ENCODE results near the gene UBAC2.

Gene UBAC2

GRCh38 chr13:99418103-99418842, 217.6 kb downstream of the UBAC2 start:
- no peak overlapping the region for H3K4me2 ChIP-seq (ENCODE audit: insufficient read depth, low read length)
- TF ChIP-seq EZH2 (IDR thresholded peaks at IDR 0.05; ENCODE audit: borderline replicate concordance, low read depth, low read length, severe bottlenecking) (no peak), CTCF (IDR thresholded peaks at IDR 0.05; ENCODE audit: borderline replicate concordance, extremely low read depth, low read length, poor library complexity, severe bottlenecking) (no peak)
- no peak for DNase-seq

GRCh38 chr13:99418843-99419140, 218.1 kb downstream of the UBAC2 start:
- no peak for ATAC-seq (ENCODE audit: insufficient read depth, low read depth)
- DNase-seq = no peak
- H3K36me3 ChIP-seq (ENCODE audit: insufficient read depth, low read length) = no peaks in the 10 kb centered on the region
- no peak overlapping the region for H3K4me2 ChIP-seq (ENCODE audit: insufficient read depth, low read length)
- H3K27ac ChIP-seq (ENCODE audit: low read length) = no peak overlapping the region
- H2AFZ ChIP-seq (ENCODE audit: low read depth, low read length) = no peak overlapping the region
- no peak overlapping the region for H3K9ac ChIP-seq (ENCODE audit: low read depth, low read length)
- no peak overlapping the region for H3K4me3 ChIP-seq (ENCODE audit: low read depth in 1 of 2, low read length in 2 of 2)
- peaks cover 69% of the 10 kb centered on the region for H3K4me1 ChIP-seq (ENCODE audit: insufficient read depth, low read length)
- peaks cover 3% of the 10 kb centered on the region; the same call in 1 of the 2 replicates for H4K20me1 ChIP-seq (ENCODE audit: insufficient read depth, low read length)
- TF ChIP-seq EZH2 (IDR thresholded peaks at IDR 0.05; ENCODE audit: borderline replicate concordance, low read depth, low read length, severe bottlenecking) (no peak), CTCF (IDR thresholded peaks at IDR 0.05; ENCODE audit: borderline replicate concordance, extremely low read depth, low read length, poor library complexity, severe bottlenecking) (no peak)
- H3K79me2 ChIP-seq (ENCODE audit: insufficient read depth, low read length) = no peaks in the 10 kb centered on the region
- no peaks in the 10 kb centered on the region for H3K9me3 ChIP-seq (ENCODE audit: insufficient read depth, low read length, severe bottlenecking)
- H3K27me3 ChIP-seq (ENCODE audit: insufficient read depth, low read length, poor library complexity) = no peaks in the 10 kb centered on the region

More at GRCh38 chr13:99418103-99418842, 217.6 kb downstream of the UBAC2 start:
- Histone ChIP-seq H2AFZ (ENCODE audit: low read depth, low read length) (no peak overlapping the region), H3K4me1 (ENCODE audit: insufficient read depth, low read length) (peaks cover 66% of the 10 kb centered on the region), H3K4me3 (ENCODE audit: low read depth in 1 of 2, low read length in 2 of 2) (no peak overlapping the region), H4K20me1 (ENCODE audit: insufficient read depth, low read length) (peaks cover 3% of the 10 kb centered on the region; the same call in 1 of the 2 replicates), H3K27ac (ENCODE audit: low read length) (peak overlapping the region; percentile 30; the same call in 1 of the 2 replicates), H3K79me2 (ENCODE audit: insufficient read depth, low read length) (no peaks in the 10 kb centered on the region), H3K9ac (ENCODE audit: low read depth, low read length) (no peak overlapping the region), H3K27me3 (ENCODE audit: insufficient read depth, low read length, poor library complexity) (no peaks in the 10 kb centered on the region), H3K36me3 (ENCODE audit: insufficient read depth, low read length) (no peaks in the 10 kb centered on the region), H3K9me3 (ENCODE audit: insufficient read depth, low read length, severe bottlenecking) (no peaks in the 10 kb centered on the region)
- no peak for ATAC-seq (ENCODE audit: insufficient read depth, low read depth)

DNA sequence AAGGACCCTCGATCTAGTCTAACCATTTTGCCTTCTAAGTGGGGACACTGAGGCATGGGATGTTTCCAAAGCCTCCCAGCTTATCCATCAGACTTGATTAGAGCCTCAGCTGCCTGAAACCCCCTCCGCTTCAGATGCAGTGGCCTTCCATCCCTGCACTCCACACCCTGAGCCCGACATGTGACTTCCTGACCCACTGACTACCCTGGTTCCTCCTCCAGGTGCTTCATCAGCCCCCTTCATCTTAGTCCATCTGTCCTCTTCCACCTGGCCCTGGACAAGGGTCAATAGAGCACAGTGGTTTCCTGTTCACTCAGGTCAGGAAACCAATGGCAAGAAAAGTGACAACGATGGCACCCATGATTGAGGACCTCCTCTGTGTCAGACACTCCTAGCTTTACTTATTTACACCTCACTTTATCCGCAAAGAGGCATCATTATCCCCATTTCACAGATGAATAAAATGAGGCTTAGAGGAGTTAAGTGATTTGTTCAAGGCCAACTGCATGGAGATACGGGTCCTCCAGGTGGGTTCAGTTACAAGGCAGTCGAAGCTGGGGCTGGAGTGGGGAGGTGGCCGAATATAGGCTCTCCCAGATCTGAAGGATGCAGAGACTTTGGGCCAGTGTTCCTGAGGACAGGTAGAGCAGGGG, 219.1 kb downstream of the UBAC2 start:
- Histone ChIP-seq H3K79me2 (ENCODE audit: insufficient read depth, low read length) (no peaks in the 10 kb centered on the region), H3K4me2 (ENCODE audit: insufficient read depth, low read length) (peak overlapping the region; percentile 54), H4K20me1 (ENCODE audit: insufficient read depth, low read length) (peaks cover 3% of the 10 kb centered on the region; the same call in 1 of the 2 replicates), H3K27ac (ENCODE audit: low read length) (peak overlapping the region; percentile 54), H3K27me3 (ENCODE audit: insufficient read depth, low read length, poor library complexity) (no peaks in the 10 kb centered on the region), H3K36me3 (ENCODE audit: insufficient read depth, low read length) (no peaks in the 10 kb centered on the region), H3K4me1 (ENCODE audit: insufficient read depth, low read length) (peaks cover 78% of the 10 kb centered on the region), H3K9me3 (ENCODE audit: insufficient read depth, low read length, severe bottlenecking) (no peaks in the 10 kb centered on the region), H3K4me3 (ENCODE audit: low read depth in 1 of 2, low read length in 2 of 2) (no peak overlapping the region), H3K9ac (ENCODE audit: low read depth, low read length) (no peak overlapping the region), H2AFZ (ENCODE audit: low read depth, low read length) (no peak overlapping the region)
- ATAC-seq (ENCODE audit: insufficient read depth, low read depth) = no peak
- TF ChIP-seq CTCF (IDR thresholded peaks at IDR 0.05; ENCODE audit: borderline replicate concordance, extremely low read depth, low read length, poor library complexity, severe bottlenecking) (no peak), EZH2 (IDR thresholded peaks at IDR 0.05; ENCODE audit: borderline replicate concordance, low read depth, low read length, severe bottlenecking) (no peak)
- no peak for DNase-seq

Data from DND-41 (cell line).